ENCODE results near the gene CHST15.

CHST15 gene

DNA sequence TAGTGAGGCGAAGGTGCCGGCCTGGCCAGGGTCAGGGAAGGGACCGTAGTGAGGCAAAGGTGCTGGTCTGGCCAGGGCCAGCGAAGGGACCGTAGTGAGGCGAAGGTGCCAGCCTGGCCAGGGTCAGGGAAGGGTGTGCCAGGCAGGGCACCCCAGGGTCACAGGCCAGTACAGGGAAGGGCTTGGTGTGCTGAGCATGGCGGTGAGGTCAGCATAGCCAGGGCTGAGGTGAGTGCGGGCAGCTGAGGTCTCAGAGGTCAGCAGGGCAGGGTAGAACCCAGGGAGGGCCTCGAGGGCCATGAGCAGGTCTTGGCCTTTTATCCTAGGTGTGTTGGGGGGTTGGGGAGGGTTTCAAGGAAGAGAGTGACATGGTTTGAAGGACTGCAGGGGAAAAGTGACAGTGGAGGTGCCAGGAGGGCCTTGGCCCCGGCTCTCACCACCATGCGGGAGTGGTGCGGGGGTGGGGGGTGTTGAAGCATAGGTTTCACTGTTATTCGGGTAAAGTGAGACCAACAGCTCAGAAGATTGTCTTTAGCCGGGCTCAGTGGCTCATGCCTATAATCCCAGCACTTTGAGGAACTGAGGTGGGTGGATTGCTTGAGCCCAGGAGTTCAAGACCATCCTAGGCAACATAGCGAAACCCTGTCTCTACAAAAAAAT is 93.3 kb downstream of the CHST15 start:
- no peaks in the 10 kb centered on the region for H3K4me1 ChIP-seq (ENCODE audit: insufficient read depth, low read length, poor library complexity, severe bottlenecking)
- TF ChIP-seq EZH2phosphoT487 (IDR thresholded peaks at IDR 0.05; ENCODE audit: borderline replicate concordance) (no peak), CTCF (conservative IDR thresholded peaks at IDR 0.05; ENCODE audit: low read length) (no peak)
- no peak overlapping the region for H2AFZ ChIP-seq (ENCODE audit: low read length)

DNA sequence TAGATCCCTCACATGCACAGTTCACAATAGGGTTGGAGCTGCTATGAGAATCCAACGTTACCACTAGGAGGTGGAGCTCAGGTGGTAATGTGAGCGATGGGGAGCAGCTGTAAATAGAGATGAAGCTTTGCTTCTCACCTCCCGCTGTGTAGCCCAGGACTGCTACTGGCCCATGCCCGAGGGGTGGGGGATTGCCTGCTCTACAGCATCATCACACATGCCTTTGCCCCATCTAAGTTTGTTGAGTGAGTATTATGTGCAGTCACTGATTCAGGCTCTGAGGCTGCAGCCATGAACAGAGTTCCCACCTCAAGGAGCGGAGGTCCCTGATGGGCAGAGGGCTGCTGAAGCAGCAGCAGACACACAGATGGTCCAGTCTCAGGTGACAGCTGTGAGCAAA is 94.1 kb downstream of the CHST15 start:
- Histone ChIP-seq H4K20me1 (ENCODE audit: insufficient read depth, low read length, poor library complexity, severe bottlenecking) (no peaks in the 10 kb centered on the region), H3K4me3 (ENCODE audit: low read length, poor library complexity, severe bottlenecking) (no peak overlapping the region), H3K9ac (ENCODE audit: low read depth, low read length, poor library complexity, severe bottlenecking) (no peak overlapping the region), H3F3A (ENCODE audit: low read depth) (no peaks in the 10 kb centered on the region), H3K9me3 (ENCODE audit: insufficient read depth, low read depth, low read length) (no peaks in the 10 kb centered on the region), H3K4me1 (ENCODE audit: insufficient read depth, low read length, poor library complexity, severe bottlenecking) (no peaks in the 10 kb centered on the region), H3K79me2 (ENCODE audit: insufficient read depth, low read length) (no peaks in the 10 kb centered on the region), H3K4me2 (ENCODE audit: low read depth, low read length, poor library complexity, severe bottlenecking) (no peak overlapping the region), H3K9me2 (replicated peaks; ENCODE audit: low read depth, low read length) (no peaks in the 10 kb centered on the region), H3K27me3 (ENCODE audit: insufficient read depth, low read length, poor library complexity, severe bottlenecking) (no peaks in the 10 kb centered on the region), H2AFZ (ENCODE audit: low read length) (no peak overlapping the region), H3K36me3 (ENCODE audit: insufficient read depth, low read length) (no peaks in the 10 kb centered on the region)
- TF ChIP-seq EZH2phosphoT487 (IDR thresholded peaks at IDR 0.05; ENCODE audit: borderline replicate concordance): no peak
- no peak for TF ChIP-seq CTCF (conservative IDR thresholded peaks at IDR 0.05; ENCODE audit: low read length)

More for the DNA sequence above, 93.3 kb downstream of the CHST15 start:
- no peaks in the 10 kb centered on the region for H3K27me3 ChIP-seq (ENCODE audit: insufficient read depth, low read length, poor library complexity, severe bottlenecking)
- H4K20me1 ChIP-seq (ENCODE audit: insufficient read depth, low read length, poor library complexity, severe bottlenecking): no peaks in the 10 kb centered on the region
- no peaks in the 10 kb centered on the region for H3K36me3 ChIP-seq (ENCODE audit: insufficient read depth, low read length)
- no peaks in the 10 kb centered on the region for H3K9me2 ChIP-seq (replicated peaks; ENCODE audit: low read depth, low read length)
- no peak overlapping the region for H3K9ac ChIP-seq (ENCODE audit: low read depth, low read length, poor library complexity, severe bottlenecking)
- no peak overlapping the region for H3K4me3 ChIP-seq (ENCODE audit: low read length, poor library complexity, severe bottlenecking)
- H3K4me2 ChIP-seq (ENCODE audit: low read depth, low read length, poor library complexity, severe bottlenecking): no peak overlapping the region
- no peaks in the 10 kb centered on the region for H3K9me3 ChIP-seq (ENCODE audit: insufficient read depth, low read depth, low read length)
- H3K79me2 ChIP-seq (ENCODE audit: insufficient read depth, low read length): no peaks in the 10 kb centered on the region
- H3F3A ChIP-seq (ENCODE audit: low read depth): no peaks in the 10 kb centered on the region

DNA sequence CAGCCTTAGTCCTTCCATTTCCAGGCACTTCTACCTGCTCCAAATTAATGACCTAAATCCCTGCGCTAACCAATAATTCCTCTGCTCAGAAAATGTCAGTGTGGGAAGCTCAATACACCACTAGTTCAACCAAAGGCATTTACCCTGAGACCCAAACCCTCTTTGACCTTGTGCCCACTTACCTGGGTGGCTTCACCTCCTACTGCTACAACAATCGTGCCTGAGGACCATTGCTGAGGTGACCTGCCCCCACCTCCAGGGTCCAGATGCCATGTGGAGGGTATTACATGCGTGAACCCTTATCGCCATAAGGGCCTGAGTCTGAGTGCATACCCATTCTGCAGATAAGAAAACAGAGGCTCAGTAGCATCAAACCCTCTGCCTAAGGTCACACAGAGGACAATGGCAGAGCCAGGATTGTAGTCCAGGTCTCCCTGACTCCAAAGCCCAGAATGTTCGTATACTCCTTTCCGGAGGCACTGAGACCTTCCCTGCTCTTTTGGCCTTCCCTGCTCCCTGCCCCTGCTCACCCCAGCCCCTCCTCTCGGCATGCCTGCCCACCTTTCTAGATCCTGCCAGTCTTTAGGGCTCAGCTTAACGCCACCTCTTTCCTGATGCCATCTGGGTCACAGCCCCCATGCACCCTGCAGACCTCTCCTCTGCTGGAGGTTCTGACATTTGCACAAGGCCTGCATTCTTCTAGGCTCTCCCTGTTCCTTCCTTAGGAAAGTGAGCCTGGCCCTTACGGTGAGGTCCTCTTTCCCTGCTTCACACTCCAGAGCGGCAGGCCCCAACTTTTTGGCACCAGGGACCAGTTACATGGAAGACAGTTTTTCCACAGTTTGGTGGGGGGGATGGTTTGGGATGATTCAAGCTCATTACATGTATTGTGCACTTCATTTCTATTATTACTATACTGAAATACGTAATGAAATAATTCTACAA is 94.9 kb downstream of the CHST15 start:
- Histone ChIP-seq H3K9me3 (ENCODE audit: insufficient read depth, low read depth, low read length) (no peaks in the 10 kb centered on the region), H3K9me2 (replicated peaks; ENCODE audit: low read depth, low read length) (no peaks in the 10 kb centered on the region), H3K27me3 (ENCODE audit: insufficient read depth, low read length, poor library complexity, severe bottlenecking) (no peaks in the 10 kb centered on the region), H3K79me2 (ENCODE audit: insufficient read depth, low read length) (no peaks in the 10 kb centered on the region), H3F3A (ENCODE audit: low read depth) (no peaks in the 10 kb centered on the region), H3K4me3 (ENCODE audit: low read length, poor library complexity, severe bottlenecking) (no peak overlapping the region), H3K4me2 (ENCODE audit: low read depth, low read length, poor library complexity, severe bottlenecking) (no peak overlapping the region), H3K36me3 (ENCODE audit: insufficient read depth, low read length) (no peaks in the 10 kb centered on the region), H2AFZ (ENCODE audit: low read length) (no peak overlapping the region), H3K9ac (ENCODE audit: low read depth, low read length, poor library complexity, severe bottlenecking) (no peak overlapping the region), H4K20me1 (ENCODE audit: insufficient read depth, low read length, poor library complexity, severe bottlenecking) (no peaks in the 10 kb centered on the region), H3K4me1 (ENCODE audit: insufficient read depth, low read length, poor library complexity, severe bottlenecking) (no peaks in the 10 kb centered on the region)
- TF ChIP-seq CTCF (conservative IDR thresholded peaks at IDR 0.05; ENCODE audit: low read length) (no peak), EZH2phosphoT487 (IDR thresholded peaks at IDR 0.05; ENCODE audit: borderline replicate concordance) (no peak)

All from Loucy (cell line).